GM12892 (cell line): ENCODE measurements around the gene RPAP3.
"Not testable (repeated sequence)": the region's sequence is repeated elsewhere in the genome, so short reads cannot be mapped to it uniquely, and the experiment has no call there.

Experiments used
- POLR2A ChIP-seq: IDR thresholded peaks from 2 replicates; pipeline ENCODE4 v1.6.1; 2011; ENCODE audit warnings: low read depth, low read length, control low read depth
- POLR2AphosphoS5 ChIP-seq: IDR thresholded peaks from 2 replicates; pipeline ENCODE4 v1.6.1; 2011; ENCODE audit warnings: low read depth, low read length, control low read depth
- TAF1 ChIP-seq: IDR thresholded peaks from 2 replicates; pipeline ENCODE4 v1.6.1; 2011; ENCODE audit warnings: low read depth, mild to moderate bottlenecking, control low read depth, low read length, borderline replicate concordance

DNA sequence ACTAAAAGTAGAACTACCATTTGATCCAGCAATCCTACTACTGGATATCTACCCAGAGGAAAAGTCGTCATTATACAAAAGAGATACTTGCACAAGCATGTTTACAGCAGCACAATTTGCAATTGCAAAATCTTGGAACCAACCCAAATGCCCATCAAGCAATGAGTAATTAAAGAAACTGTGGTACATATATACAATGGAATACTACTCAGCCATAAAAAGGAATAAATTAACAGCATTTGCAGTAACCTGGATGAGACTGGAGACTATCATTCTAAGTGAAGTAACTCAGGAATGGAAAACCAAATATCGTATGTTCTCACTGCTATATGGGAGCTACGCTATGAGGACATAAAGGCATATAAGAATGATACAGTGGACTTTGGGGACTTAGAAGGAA is 63.5 kb downstream of the RPAP3 start:
- not testable (repeated sequence) for TF ChIP-seq POLR2AphosphoS5, POLR2A, TAF1
